GM11168 (cell line): ENCODE measurements around the gene RCC2.
"Not testable (repeated sequence)": the region's sequence is repeated elsewhere in the genome, so short reads cannot be mapped to it uniquely, and the experiment has no call there.

Experiments
- in situ Hi-C: fragments of 300-500 bp; cut with MboI; formaldehyde crosslinking; loops from one replicate; pipeline ENCODE4 v1.12.0; 2022; ENCODE audit warnings: low sequenced_read_pairs; ENCODE audit not compliant: unreplicated experiment

Gene RCC2

GRCh38 chr1:17439250-17440073, at the start of gene RCC2:
TSS of gene RCC2 (minus strand) at chr1:17439677. CDS start at chr1:17438514, 1,163 bp downstream.
- in situ Hi-C loops, result no loop called here

- in situ Hi-C loops, result no loop called here
These were observed 46.8 kb upstream of the RCC2 start for GRCh38 chr1:17486242-17486641.

- in situ Hi-C loops, result no loop called here
These were observed 45.8 kb upstream of the RCC2 start for GRCh38 chr1:17485281-17485680.

GRCh38 chr1:17481981-17482380, 42.5 kb upstream of the RCC2 start:
- in situ Hi-C loops, result not testable (repeated sequence)

GRCh38 chr1:17480846-17481245, 41.4 kb upstream of the RCC2 start:
- in situ Hi-C loops, result no loop called here

- in situ Hi-C loops, result no loop called here
These were observed 36.3 kb upstream of the RCC2 start for GRCh38 chr1:17475752-17476151.

GRCh38 chr1:17474836-17475555, 35.5 kb upstream of the RCC2 start:
- in situ Hi-C loops, result not testable (repeated sequence)

- in situ Hi-C loops, result no loop called here
These were observed 33.3 kb upstream of the RCC2 start for GRCh38 chr1:17472814-17473213.

GRCh38 chr1:17471393-17471792, 31.9 kb upstream of the RCC2 start:
- in situ Hi-C loops, result no loop called here

- in situ Hi-C loops, result no loop called here
These were observed 30.7 kb upstream of the RCC2 start for GRCh38 chr1:17470021-17470799.

GRCh38 chr1:17468357-17469265, 29.1 kb upstream of the RCC2 start:
- in situ Hi-C loops, result not testable (repeated sequence)

- in situ Hi-C loops, result no loop called here
These were observed 26.9 kb upstream of the RCC2 start for GRCh38 chr1:17466359-17466758.

- in situ Hi-C loops, result no loop called here
These were observed 25.8 kb upstream of the RCC2 start for GRCh38 chr1:17465228-17465627.

- in situ Hi-C loops, result no loop called here
These were observed 24.5 kb upstream of the RCC2 start for GRCh38 chr1:17463991-17464390.

GRCh38 chr1:17462669-17463068, 23.2 kb upstream of the RCC2 start:
- in situ Hi-C loops, result no loop called here

- in situ Hi-C loops, result no loop called here
These were observed 20.7 kb upstream of the RCC2 start for GRCh38 chr1:17460219-17460618.

- in situ Hi-C loops, result no loop called here
These were observed 19.3 kb upstream of the RCC2 start for GRCh38 chr1:17458794-17459193.

- in situ Hi-C loops, result no loop called here
These were observed 13.2 kb upstream of the RCC2 start for GRCh38 chr1:17452686-17453085.

- in situ Hi-C loops, result not testable (repeated sequence)
These were observed 12.7 kb upstream of the RCC2 start for GRCh38 chr1:17452203-17452602.

- in situ Hi-C loops, result no loop called here
These were observed 12.3 kb upstream of the RCC2 start for GRCh38 chr1:17451731-17452130.
